ENCODE results near the gene LIPC. TPM values are rescaled to one million over a fixed set of nuclear protein-coding genes. Genes with fewer than 3 reads are reported as not detected.

The LIPC gene
- total and polyA plus RNA-seq, 4 donors, result 0.38 to 0.93 (median 0.52) TPM; not detected in 1

DNA sequence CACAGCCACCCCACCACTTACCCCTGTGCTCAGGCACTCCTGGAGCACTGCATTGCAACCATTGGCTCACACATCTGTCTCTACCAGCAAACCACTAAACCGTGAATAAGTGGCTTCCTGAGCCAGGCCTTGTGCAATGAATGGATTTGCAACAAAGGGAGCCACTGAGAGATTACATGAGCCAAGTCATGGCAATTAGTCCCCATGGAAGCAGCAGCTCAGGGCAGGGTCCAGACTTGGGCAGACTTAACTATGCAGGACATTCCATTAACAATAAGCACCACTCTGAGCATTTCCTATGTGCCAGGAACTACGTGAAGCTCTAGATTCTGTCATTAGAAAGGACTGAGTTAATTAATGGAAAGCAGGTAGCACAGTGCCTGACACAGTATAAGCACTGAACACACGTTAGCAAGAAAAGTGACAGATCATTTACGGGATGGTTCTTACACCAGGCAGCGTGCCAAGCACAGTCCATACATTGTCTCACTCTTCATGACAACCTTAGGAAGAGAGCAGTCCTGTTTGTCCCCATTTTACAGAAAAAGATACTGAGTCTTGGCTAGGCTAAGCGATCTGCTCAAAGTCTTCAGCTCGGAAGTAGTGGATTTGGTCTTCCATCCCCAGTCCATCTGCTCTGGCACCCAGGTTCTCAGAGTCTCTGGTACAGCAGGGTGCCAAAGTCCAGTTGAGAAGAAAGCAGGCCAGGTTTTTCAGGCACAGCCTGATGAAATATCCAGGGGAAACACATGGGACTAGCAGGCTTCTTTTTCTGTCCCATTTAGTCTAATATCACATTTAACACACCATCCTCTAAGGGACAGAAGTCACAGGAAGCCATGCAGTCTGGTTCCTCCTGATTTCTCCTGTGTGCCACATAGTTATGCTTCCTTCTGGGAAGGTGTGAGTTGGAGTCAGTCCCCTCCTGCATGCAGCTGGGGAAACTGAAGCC is 44.1 kb downstream of the LIPC start:
- H3K27ac ChIP-seq (ENCODE audit: low read depth in 1 of 2, low read length in 2 of 2), result no peak overlapping the region
- no peaks in the 10 kb centered on the region for H3K36me3 ChIP-seq (ENCODE audit: control insufficient read depth in 1 of 2, insufficient read depth in 2 of 2, low read length in 1 of 2)
- H3K4me1 ChIP-seq (ENCODE audit: control insufficient read depth in 1 of 2, insufficient read depth in 2 of 2, low read length in 2 of 2), result no peaks in the 10 kb centered on the region
- WGBS, 2 donors, result 83% methylated on average over 7 of the region's 7 CpGs
- ATAC-seq (ENCODE audit: low FRiP score) (peak; percentile 55), DNase-seq (no peak)
- no peaks in the 10 kb centered on the region for H3K27me3 ChIP-seq (ENCODE audit: control insufficient read depth in 1 of 2, insufficient read depth in 2 of 2, low read length in 1 of 2)
- intact Hi-C loops (cut with DNase I), result no loop called here
- no peaks in the 10 kb centered on the region for H3K9me3 ChIP-seq (ENCODE audit: control insufficient read depth, low read length)
- no peak overlapping the region for H3K4me3 ChIP-seq (ENCODE audit: low read length in 2 of 2)

DNA sequence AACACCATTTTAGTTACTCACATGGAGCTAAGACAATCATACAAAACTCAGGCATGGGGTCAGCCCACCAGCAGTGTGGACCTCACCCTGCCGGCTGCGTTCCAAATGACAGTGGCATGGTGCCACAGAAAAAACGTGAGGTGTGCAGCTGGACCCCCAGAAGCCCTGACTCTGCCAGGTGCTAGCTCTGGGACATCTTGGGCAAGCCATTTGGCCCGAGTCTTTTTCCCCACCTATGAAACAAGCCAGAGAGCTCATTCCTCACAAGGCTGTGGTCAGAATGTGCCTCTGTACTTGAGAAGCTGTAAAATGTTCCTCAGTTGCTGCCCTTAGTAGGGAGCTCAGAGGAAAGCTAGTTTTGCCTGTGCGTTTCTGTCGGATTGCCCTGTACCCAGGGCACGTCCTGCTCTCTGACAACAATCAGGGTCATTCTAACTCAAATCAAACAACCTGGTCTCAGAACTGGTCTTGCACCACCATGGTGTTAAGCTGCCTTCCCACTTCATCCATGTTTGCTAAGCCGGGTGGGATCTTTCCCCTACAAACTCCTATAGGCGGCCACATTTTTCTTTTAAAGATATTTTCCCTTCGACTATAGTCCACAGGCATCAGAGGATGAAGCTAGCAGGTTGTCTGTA is 44.9 kb downstream of the LIPC start:
- Histone ChIP-seq H3K4me3 (ENCODE audit: low read length in 2 of 2) (no peak overlapping the region), H3K4me1 (ENCODE audit: control insufficient read depth in 1 of 2, insufficient read depth in 2 of 2, low read length in 2 of 2) (no peaks in the 10 kb centered on the region), H3K36me3 (ENCODE audit: control insufficient read depth in 1 of 2, insufficient read depth in 2 of 2, low read length in 1 of 2) (no peaks in the 10 kb centered on the region), H3K27ac (ENCODE audit: low read depth in 1 of 2, low read length in 2 of 2) (no peak overlapping the region), H3K9me3 (ENCODE audit: control insufficient read depth, low read length) (no peaks in the 10 kb centered on the region), H3K27me3 (ENCODE audit: control insufficient read depth in 1 of 2, insufficient read depth in 2 of 2, low read length in 1 of 2) (no peaks in the 10 kb centered on the region)
- no peak for ATAC-seq (ENCODE audit: low FRiP score)
- intact Hi-C loops (cut with DNase I), result no loop called here
- no peak for DNase-seq
- 74 to 75% methylated on average over 10 of the region's 10 CpGs for WGBS, 2 donors

DNA sequence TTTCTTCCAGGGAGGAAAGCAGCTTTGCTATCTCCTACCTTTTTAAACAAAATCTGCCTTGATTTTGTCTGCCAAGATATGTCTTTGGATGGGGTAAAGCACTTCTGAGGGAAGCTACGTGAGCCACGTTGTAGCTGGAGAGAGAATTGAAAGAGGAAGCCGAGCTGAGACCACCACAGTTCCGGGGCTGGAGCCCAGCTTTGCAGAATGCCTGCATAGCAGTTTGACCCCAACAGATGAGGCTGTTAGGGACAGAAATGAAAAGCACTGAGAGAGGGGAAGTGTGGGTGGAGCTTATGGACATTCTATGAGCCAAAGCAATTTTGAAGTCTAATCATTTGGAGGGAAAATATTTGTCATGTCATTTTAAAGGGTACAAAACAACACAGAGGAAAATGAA is 45.4 kb downstream of the LIPC start:
- intact Hi-C loops (cut with DNase I), result no loop called here
- H3K4me3 ChIP-seq (ENCODE audit: low read length in 2 of 2), result no peak overlapping the region
- H3K9me3 ChIP-seq (ENCODE audit: control insufficient read depth, low read length), result no peaks in the 10 kb centered on the region
- no peak for DNase-seq
- no peaks in the 10 kb centered on the region for H3K36me3 ChIP-seq (ENCODE audit: control insufficient read depth in 1 of 2, insufficient read depth in 2 of 2, low read length in 1 of 2)
- no peaks in the 10 kb centered on the region for H3K27me3 ChIP-seq (ENCODE audit: control insufficient read depth in 1 of 2, insufficient read depth in 2 of 2, low read length in 1 of 2)
- no peaks in the 10 kb centered on the region for H3K4me1 ChIP-seq (ENCODE audit: control insufficient read depth in 1 of 2, insufficient read depth in 2 of 2, low read length in 2 of 2)
- no peak for ATAC-seq (ENCODE audit: low FRiP score)
- 44 to 50% methylated on average over 4 of the region's 4 CpGs for WGBS, 2 donors
- no peak overlapping the region for H3K27ac ChIP-seq (ENCODE audit: low read depth in 1 of 2, low read length in 2 of 2)

DNA sequence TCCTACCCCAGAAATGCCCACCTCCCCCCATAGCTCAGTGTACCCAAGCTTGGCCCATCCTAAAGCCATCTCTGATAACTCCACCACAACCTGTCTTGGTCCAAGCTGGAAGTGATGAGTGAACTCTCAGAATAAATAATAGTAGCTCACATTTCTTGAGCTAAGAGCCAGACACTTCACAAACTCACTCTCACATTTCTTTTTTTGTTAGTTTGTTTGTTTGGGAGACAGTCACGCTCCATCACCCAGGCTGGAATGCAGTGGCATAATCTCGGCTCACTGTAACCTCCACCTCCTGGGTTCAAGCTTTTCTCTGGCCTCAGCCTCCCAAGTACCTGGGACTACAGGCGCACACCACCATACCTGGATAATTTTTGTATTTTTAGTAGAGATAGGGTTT is 46.2 kb downstream of the LIPC start:
- 98 to 99% methylated on average over 3 of the region's 3 CpGs for WGBS, 2 donors
- H3K27me3 ChIP-seq (ENCODE audit: control insufficient read depth in 1 of 2, insufficient read depth in 2 of 2, low read length in 1 of 2), result no peaks in the 10 kb centered on the region
- no peaks in the 10 kb centered on the region for H3K9me3 ChIP-seq (ENCODE audit: control insufficient read depth, low read length)
- DNase-seq (no peak), ATAC-seq (ENCODE audit: low FRiP score) (no peak)
- intact Hi-C loops (cut with DNase I), result no loop called here
- no peak overlapping the region for H3K4me3 ChIP-seq (ENCODE audit: low read length in 2 of 2)
- no peak overlapping the region for H3K27ac ChIP-seq (ENCODE audit: low read depth in 1 of 2, low read length in 2 of 2)
- H3K36me3 ChIP-seq (ENCODE audit: control insufficient read depth in 1 of 2, insufficient read depth in 2 of 2, low read length in 1 of 2), result no peaks in the 10 kb centered on the region
- no peaks in the 10 kb centered on the region for H3K4me1 ChIP-seq (ENCODE audit: control insufficient read depth in 1 of 2, insufficient read depth in 2 of 2, low read length in 2 of 2)

DNA sequence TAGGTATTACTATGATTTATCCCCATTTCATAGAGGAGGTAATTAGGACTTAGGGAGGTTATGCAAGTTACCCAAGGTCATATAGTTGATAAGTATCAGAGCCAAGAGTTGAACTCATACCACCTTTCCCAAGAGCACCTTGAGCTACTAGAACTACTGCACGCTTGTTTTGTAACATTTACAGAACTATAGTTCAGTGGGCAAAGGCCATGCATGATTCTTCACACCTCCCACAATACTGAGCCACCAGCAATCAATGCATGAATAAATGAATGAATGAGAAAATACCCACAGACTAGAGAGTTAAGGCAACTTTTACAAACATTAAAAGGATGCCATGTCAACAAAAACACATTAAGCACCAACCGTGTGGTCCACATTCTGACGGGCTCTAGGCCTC is 46.8 kb downstream of the LIPC start:
- Histone ChIP-seq H3K36me3 (ENCODE audit: control insufficient read depth in 1 of 2, insufficient read depth in 2 of 2, low read length in 1 of 2) (no peaks in the 10 kb centered on the region), H3K4me3 (ENCODE audit: low read length in 2 of 2) (no peak overlapping the region), H3K27ac (ENCODE audit: low read depth in 1 of 2, low read length in 2 of 2) (no peak overlapping the region), H3K4me1 (ENCODE audit: control insufficient read depth in 1 of 2, insufficient read depth in 2 of 2, low read length in 2 of 2) (no peaks in the 10 kb centered on the region), H3K9me3 (ENCODE audit: control insufficient read depth, low read length) (no peaks in the 10 kb centered on the region), H3K27me3 (ENCODE audit: control insufficient read depth in 1 of 2, insufficient read depth in 2 of 2, low read length in 1 of 2) (no peaks in the 10 kb centered on the region)
- intact Hi-C loops (cut with DNase I), result no loop called here
- DNase-seq (no peak), ATAC-seq (ENCODE audit: low FRiP score) (no peak)
- WGBS, 2 donors, result 94 to 98% methylated on average over 3 of the region's 3 CpGs

DNA sequence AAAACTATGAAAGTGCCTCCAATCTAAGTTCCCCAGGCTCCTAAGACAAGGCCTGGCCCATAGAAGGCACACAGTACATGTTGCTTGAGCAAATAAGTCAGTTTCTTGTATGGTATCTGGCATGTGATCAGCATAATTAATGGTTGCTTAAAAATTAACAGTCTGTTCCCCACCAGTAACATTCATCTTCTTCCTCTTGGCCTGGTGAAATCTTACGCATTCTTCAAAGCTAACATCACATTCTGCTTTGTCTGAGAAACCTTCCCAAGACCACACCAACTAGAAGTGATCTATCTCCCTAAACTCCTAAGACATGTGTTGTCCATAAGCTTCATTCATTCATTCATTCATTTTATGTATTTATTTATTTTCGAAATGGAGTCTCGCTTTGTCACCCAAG is 48.1 kb downstream of the LIPC start:
- H3K27ac ChIP-seq (ENCODE audit: low read depth in 1 of 2, low read length in 2 of 2), result no peak overlapping the region
- ATAC-seq (ENCODE audit: low FRiP score) (no peak), DNase-seq (no peak)
- intact Hi-C loops (cut with DNase I), result loop anchor here in 1 of 2 donors (5.0 kb wide), 1 partner anchor 38 kb away; no protein-coding TSS in a partner anchor
- no peaks in the 10 kb centered on the region for H3K36me3 ChIP-seq (ENCODE audit: control insufficient read depth in 1 of 2, insufficient read depth in 2 of 2, low read length in 1 of 2)
- 97 to 99% methylated on average over 3 of the region's 3 CpGs for WGBS, 2 donors
- no peaks in the 10 kb centered on the region for H3K4me1 ChIP-seq (ENCODE audit: control insufficient read depth in 1 of 2, insufficient read depth in 2 of 2, low read length in 2 of 2)
- no peak overlapping the region for H3K4me3 ChIP-seq (ENCODE audit: low read length in 2 of 2)
- no peaks in the 10 kb centered on the region for H3K9me3 ChIP-seq (ENCODE audit: control insufficient read depth, low read length)
- no peaks in the 10 kb centered on the region for H3K27me3 ChIP-seq (ENCODE audit: control insufficient read depth in 1 of 2, insufficient read depth in 2 of 2, low read length in 1 of 2)

DNA sequence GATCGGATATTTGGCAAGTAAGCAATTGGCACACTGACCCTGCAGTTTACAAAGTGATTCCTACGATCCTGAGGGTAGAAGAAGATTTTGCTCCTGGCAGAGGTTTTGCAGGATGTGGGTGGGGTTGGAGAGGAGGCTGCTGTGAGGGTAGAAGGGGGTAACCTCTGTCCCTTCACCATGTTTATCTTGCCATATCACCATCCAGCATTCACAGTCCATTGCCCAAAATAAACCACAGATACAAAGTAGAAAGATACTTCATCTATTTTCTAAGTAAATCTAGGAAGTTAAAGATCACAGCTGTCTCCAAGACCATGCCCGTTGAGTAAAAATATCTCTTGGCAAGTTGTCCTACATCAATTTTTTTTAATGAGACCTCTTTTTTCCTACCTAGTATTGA is 51.6 kb downstream of the LIPC start:
- Histone ChIP-seq H3K4me1 (ENCODE audit: control insufficient read depth in 1 of 2, insufficient read depth in 2 of 2, low read length in 2 of 2) (no peaks in the 10 kb centered on the region), H3K27ac (ENCODE audit: low read depth in 1 of 2, low read length in 2 of 2) (no peak overlapping the region), H3K9me3 (ENCODE audit: control insufficient read depth, low read length) (no peaks in the 10 kb centered on the region), H3K4me3 (ENCODE audit: low read length in 2 of 2) (no peak overlapping the region), H3K36me3 (ENCODE audit: control insufficient read depth in 1 of 2, insufficient read depth in 2 of 2, low read length in 1 of 2) (no peaks in the 10 kb centered on the region), H3K27me3 (ENCODE audit: control insufficient read depth in 1 of 2, insufficient read depth in 2 of 2, low read length in 1 of 2) (no peaks in the 10 kb centered on the region)
- ATAC-seq (ENCODE audit: low FRiP score), result no peak
- DNase-seq, result no peak
- intact Hi-C loops (cut with DNase I), result loop anchor here in 1 of 2 donors (5.0 kb wide), 1 partner anchor 41 kb away; no protein-coding TSS in a partner anchor
- 34 to 39% methylated on average over 3 of the region's 3 CpGs for WGBS, 2 donors

DNA sequence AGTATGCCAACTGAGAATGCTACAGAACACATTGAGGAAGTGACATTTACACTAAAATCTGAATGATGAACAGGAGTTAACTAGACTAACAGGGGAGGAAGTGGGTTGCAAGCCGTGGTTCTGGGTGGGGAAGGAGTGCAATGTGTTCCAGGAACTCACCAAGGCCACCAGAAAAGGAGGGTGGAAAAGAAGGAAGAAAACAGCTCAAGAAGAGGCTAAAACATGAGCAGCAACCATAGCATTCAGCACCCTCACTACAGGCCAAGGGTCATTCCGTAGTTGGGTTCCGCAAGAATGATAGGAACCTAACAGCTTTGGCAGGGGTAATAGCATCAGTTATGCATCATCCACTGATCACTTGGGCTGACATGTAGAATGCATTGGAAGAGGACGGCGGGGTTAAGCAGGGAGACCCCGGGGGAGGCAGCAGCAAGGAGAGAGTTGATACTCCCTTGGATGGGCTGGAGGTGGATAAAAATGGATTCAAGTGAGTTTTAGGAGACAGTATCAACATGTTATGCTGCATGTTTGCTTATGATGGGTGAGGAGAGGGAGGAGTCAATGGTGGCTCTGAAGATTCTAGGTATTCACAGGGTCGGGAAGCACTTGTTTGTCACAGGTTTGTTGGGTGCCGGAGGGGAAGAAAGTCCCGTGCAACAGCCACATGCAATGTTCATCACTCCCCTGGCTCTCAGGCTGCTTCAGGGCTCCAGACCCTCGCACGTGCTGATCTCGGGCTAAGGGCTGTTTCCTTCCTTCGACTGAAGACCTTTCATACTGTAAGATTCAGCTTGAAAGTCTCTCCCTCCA is 53.2 kb downstream of the LIPC start:
- Histone ChIP-seq H3K27ac (ENCODE audit: low read depth in 1 of 2, low read length in 2 of 2) (no peak overlapping the region), H3K4me1 (ENCODE audit: control insufficient read depth in 1 of 2, insufficient read depth in 2 of 2, low read length in 2 of 2) (no peaks in the 10 kb centered on the region), H3K36me3 (ENCODE audit: control insufficient read depth in 1 of 2, insufficient read depth in 2 of 2, low read length in 1 of 2) (no peaks in the 10 kb centered on the region), H3K4me3 (ENCODE audit: low read length in 2 of 2) (no peak overlapping the region), H3K27me3 (ENCODE audit: control insufficient read depth in 1 of 2, insufficient read depth in 2 of 2, low read length in 1 of 2) (no peaks in the 10 kb centered on the region), H3K9me3 (ENCODE audit: control insufficient read depth, low read length) (no peaks in the 10 kb centered on the region)
- intact Hi-C loops (cut with DNase I), result loop anchor here in 1 of 2 donors (5.0 kb wide), 1 partner anchor 43 kb away; no protein-coding TSS in a partner anchor
- peak in 1 of 2 donors; percentile 69 for DNase-seq
- ATAC-seq (ENCODE audit: low FRiP score), result no peak
- 94 to 95% methylated on average over 13 of the region's 13 CpGs for WGBS, 2 donors

All from aorta (tissue), 5 donors.